B cell (primary cell): ENCODE data around the gene CEP250. TPM values are rescaled to one million over a fixed set of nuclear protein-coding genes. Genes with fewer than 3 reads are reported as not detected.

ENCODE experiments used
- ATAC-seq: fragments of 200-7000 bp; cut with Tn5 transposase; one replicate; pipeline ENCODE4 v1.10.0; 2021; ENCODE audit warnings: low read depth, mild to moderate bottlenecking, moderate number of reproducible peaks, moderate library complexity
- CTCF ChIA-PET: fragments of 350-600 bp; sonication (Branson Sonifier 250); formaldehyde crosslinking; loops from one replicate; lab custom pipeline; 2021; ENCODE audit warnings: antibody characterized with exemption, inconsistent platforms; lab: Charles Lee
- POLR2A ChIA-PET: fragments of 350-600 bp; sonication (Branson Sonifier 250); formaldehyde crosslinking; loops from one replicate; lab custom pipeline; 2021; ENCODE audit warnings: antibody characterized with exemption; lab: Charles Lee
- DNase-seq: peaks from one replicate; pipeline ENCODE4 v3.0.0; 2013
- H2AFZ ChIP-seq: 2 replicates; pipeline ENCODE4 v1.6.1; 2012; ENCODE audit warnings: mild to moderate bottlenecking, low read depth, low read length; ENCODE audit not compliant: insufficient read depth, poor library complexity, severe bottlenecking
- H3K27ac ChIP-seq, 2 donors: 1 replicate in 1 of 2; 2 replicates in 1 of 2; pipeline ENCODE4 v1.5.1; 2012 to 2013; ENCODE audit warnings: low read length in 2 of 2, mild to moderate bottlenecking in 2 of 2, moderate library complexity in 1 of 2
- H3K27me3 ChIP-seq, 4 experiments: fragments of 200-600 bp in 1 of 4; sonication (generic) in 1 of 4; replicated peaks in 1 of 4; 1 replicate in 2 of 4; 2 replicates in 2 of 4; pipeline versions ENCODE4 v1.6.1 to v1.7.0; 2013 to 2016; ENCODE audit warnings: low read length in 3 of 4, mild to moderate bottlenecking in 2 of 4, mixed read lengths in 1 of 4, moderate library complexity in 1 of 4; ENCODE audit not compliant: insufficient read depth in 4 of 4, control insufficient read depth in 3 of 4; ENCODE audit errors: control extremely low read depth in 1 of 4
- H3K36me3 ChIP-seq, 2 experiments: replicated peaks in 1 of 2; 1 replicate in 1 of 2; 2 replicates in 1 of 2; pipeline versions ENCODE4 v1.6.1 to v1.7.1; 2013; ENCODE audit warnings: low read length in 1 of 2; ENCODE audit not compliant: insufficient read depth in 2 of 2, control insufficient read depth in 1 of 2; ENCODE audit errors: control extremely low read depth in 1 of 2, extremely low read depth in 1 of 2
- H3K4me1 ChIP-seq, 2 donors: fragments of 200-600 bp in 1 of 2; sonication (generic) in 1 of 2; 1 replicate in 1 of 2; 2 replicates in 1 of 2; pipeline versions ENCODE4 v1.5.1 to v1.6.1; 2013 to 2017; ENCODE audit warnings: low read length in 2 of 2; ENCODE audit not compliant: control insufficient read depth in 2 of 2, insufficient read depth in 2 of 2
- H3K4me2 ChIP-seq: replicated peaks from 2 replicates; pipeline ENCODE3; 2012; ENCODE audit warnings: mild to moderate bottlenecking, low read depth, low read length; ENCODE audit not compliant: poor library complexity, severe bottlenecking
- H3K4me3 ChIP-seq, 5 experiments: fragments of 200-600 bp in 1 of 5; sonication (generic) in 1 of 5; 1 replicate in 3 of 5; 2 replicates in 2 of 5; pipeline versions ENCODE4 v1.5.1 to v1.7.0; 2011 to 2016; ENCODE audit warnings: low read length in 4 of 5, mild to moderate bottlenecking in 4 of 5, low read depth in 2 of 5, control low read depth in 1 of 5, moderate library complexity in 1 of 5; ENCODE audit not compliant: insufficient read depth in 1 of 5; ENCODE audit errors: control extremely low read depth in 1 of 5, extremely low read depth in 1 of 5
- H3K79me2 ChIP-seq: fragments of 200-600 bp; sonication (generic); one replicate; pipeline ENCODE4 v1.6.0; 2016; ENCODE audit warnings: low read length; ENCODE audit not compliant: control insufficient read depth, insufficient read depth
- H3K9ac ChIP-seq: fragments of 200-600 bp; sonication (generic); 2 replicates; pipeline ENCODE4 v1.6.1; 2017; ENCODE audit warnings: mild to moderate bottlenecking, low read length, moderate library complexity
- H3K9me3 ChIP-seq, 3 donors: one replicate each; pipeline versions ENCODE4 v1.6.1 to v1.7.1; 2013; ENCODE audit warnings: low read length in 2 of 3; ENCODE audit not compliant: control insufficient read depth in 2 of 3, insufficient read depth in 1 of 3; ENCODE audit errors: control extremely low read depth in 1 of 3
- H4K20me1 ChIP-seq: 2 replicates; pipeline ENCODE4 v1.6.0; 2012; ENCODE audit warnings: mild to moderate bottlenecking, low read length; ENCODE audit not compliant: insufficient read depth, control insufficient read depth, poor library complexity, severe bottlenecking
- H3K27ac Mint-ChIP-seq: one replicate; pipeline ENCODE4 v1.8.0; 2021; ENCODE audit warnings: mixed read lengths
- H3K27me3 Mint-ChIP-seq: one replicate; pipeline ENCODE4 v1.8.0; 2021; ENCODE audit warnings: mixed read lengths
- H3K4me1 Mint-ChIP-seq: one replicate; pipeline ENCODE4 v1.8.0; 2021; ENCODE audit warnings: mixed read lengths
- H3K4me3 Mint-ChIP-seq: one replicate; pipeline ENCODE4 v1.8.0; 2021; ENCODE audit warnings: mixed read lengths
- H3K9me3 Mint-ChIP-seq: one replicate; pipeline ENCODE4 v1.8.0; 2022; ENCODE audit warnings: mixed read lengths; ENCODE audit not compliant: insufficient read depth
- EZH2 ChIP-seq: IDR thresholded peaks from 2 replicates; pipeline ENCODE4 v1.6.1; 2012; ENCODE audit warnings: borderline replicate concordance, low read depth, mild to moderate bottlenecking, moderate library complexity, low read length; ENCODE audit not compliant: insufficient read depth, poor library complexity, severe bottlenecking
- WGBS: methylation state at CpG from one replicate; pipeline ENCODE4 v1.1.5; 2013; ENCODE audit warnings: missing lambda C conversion rate; ENCODE audit not compliant: insufficient coverage; 5-methylcytosine and 5-hydroxymethylcytosine counted together
- intact Hi-C: fragments of 100-400 bp; cut with micrococcal nuclease; formaldehyde crosslinking; loops from one replicate; pipeline ENCODE4 v1.10.0; 2022
- polyA plus RNA-seq: library from polyadenylated mRNA; depleted of rRNA; stranded (reverse); fragments of >200 nt; gene quantifications from 2 replicates; pipeline ENCODE4 v1.2.3, GENCODE V29; 2012
- total RNA-seq, 2 donors: library from RNA; stranded (reverse); fragments of 120-200 nt in 1 of 2; gene quantifications; 1 replicate in 1 of 2; 2 replicates in 1 of 2; pipeline versions ENCODE4 v1.2.3 to v1.2.4, GENCODE V29; 2013 to 2022
- TF ChIP-seq, protein P1 (sequence below): fragments of 200-600 bp; IDR thresholded peaks from one replicate; pipeline ENCODE4 v1.8.0; 2022; ENCODE audit warnings: antibody characterized with exemption, mild to moderate bottlenecking

Gene CEP250
- total and polyA plus RNA-seq, 2 donors (not counting 1 experiment from before 2014, with no cell fraction given): 14.6 to 78.5 TPM

GRCh38 chr20:35476288-35476687, 20.9 kb downstream of the CEP250 start:
- peaks cover 10% of the 10 kb centered on the region for H4K20me1 ChIP-seq
- no peak for ATAC-seq
- H3K36me3 ChIP-seq: peaks cover 0 to 51% of the 10 kb centered on the region in 2 experiments
- no peak overlapping the region for H3K9ac ChIP-seq
- no peaks in the 10 kb centered on the region for H3K9me3 Mint-ChIP-seq
- 96% methylated on average over 3 of the region's 4 CpGs for WGBS
- H3K4me2 ChIP-seq: no peak overlapping the region
- ChIA-PET CTCF (no interaction called here), POLR2A (no interaction called here)
- intact Hi-C loops: no loop called here
- no peaks in the 10 kb centered on the region for H3K9me3 ChIP-seq
- peaks cover 12 to 19% of the 10 kb centered on the region in 2 donors for H3K4me1 ChIP-seq
- H3K27me3 Mint-ChIP-seq: no peaks in the 10 kb centered on the region
- no peaks in the 10 kb centered on the region for H3K27me3 ChIP-seq
- peaks cover 1% of the 10 kb centered on the region for H3K79me2 ChIP-seq
- no peak overlapping the region for H2AFZ ChIP-seq
- H3K27ac Mint-ChIP-seq: no peak overlapping the region
- no peak for DNase-seq
- H3K4me1 Mint-ChIP-seq: peaks cover 17% of the 10 kb centered on the region
- H3K4me3 ChIP-seq: no peak overlapping the region
- no peak overlapping the region for H3K4me3 Mint-ChIP-seq
- H3K27ac ChIP-seq: no peak overlapping the region
- TF ChIP-seq EZH2: no peak
- TF ChIP-seq, protein P1, sequence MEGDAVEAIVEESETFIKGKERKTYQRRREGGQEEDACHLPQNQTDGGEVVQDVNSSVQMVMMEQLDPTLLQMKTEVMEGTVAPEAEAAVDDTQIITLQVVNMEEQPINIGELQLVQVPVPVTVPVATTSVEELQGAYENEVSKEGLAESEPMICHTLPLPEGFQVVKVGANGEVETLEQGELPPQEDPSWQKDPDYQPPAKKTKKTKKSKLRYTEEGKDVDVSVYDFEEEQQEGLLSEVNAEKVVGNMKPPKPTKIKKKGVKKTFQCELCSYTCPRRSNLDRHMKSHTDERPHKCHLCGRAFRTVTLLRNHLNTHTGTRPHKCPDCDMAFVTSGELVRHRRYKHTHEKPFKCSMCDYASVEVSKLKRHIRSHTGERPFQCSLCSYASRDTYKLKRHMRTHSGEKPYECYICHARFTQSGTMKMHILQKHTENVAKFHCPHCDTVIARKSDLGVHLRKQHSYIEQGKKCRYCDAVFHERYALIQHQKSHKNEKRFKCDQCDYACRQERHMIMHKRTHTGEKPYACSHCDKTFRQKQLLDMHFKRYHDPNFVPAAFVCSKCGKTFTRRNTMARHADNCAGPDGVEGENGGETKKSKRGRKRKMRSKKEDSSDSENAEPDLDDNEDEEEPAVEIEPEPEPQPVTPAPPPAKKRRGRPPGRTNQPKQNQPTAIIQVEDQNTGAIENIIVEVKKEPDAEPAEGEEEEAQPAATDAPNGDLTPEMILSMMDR: no peak

DNA sequence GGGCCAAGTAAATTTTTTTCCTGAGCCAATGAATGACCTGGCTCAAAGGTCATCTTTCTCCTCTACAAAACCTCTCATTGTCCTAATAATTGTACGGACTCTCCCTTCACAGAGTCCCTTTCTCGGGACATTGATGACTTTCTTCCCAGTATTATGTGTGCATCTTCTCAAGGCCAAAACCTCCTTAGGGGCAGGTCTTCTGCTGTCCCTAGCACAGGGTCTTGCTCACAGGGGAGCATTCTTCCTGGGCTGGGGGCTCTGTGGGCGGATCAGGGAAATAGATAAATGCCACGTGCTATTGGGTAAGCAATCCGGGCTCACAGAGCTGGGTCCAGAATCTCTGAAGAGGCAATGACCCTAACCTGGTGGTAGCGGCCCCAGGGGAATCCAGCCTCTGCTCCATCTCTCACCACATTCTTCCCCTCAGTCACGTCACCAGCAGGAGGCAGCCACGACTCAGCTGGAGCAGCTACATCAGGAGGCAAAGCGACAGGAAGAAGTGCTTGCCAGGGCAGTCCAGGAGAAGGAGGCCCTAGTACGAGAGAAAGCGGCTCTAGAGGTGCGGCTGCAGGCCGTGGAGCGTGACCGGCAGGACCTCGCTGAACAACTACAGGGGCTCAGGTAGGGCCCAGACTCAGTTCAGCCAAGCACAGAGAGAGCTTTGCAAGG, 23.5 kb downstream of the CEP250 start:
- Histone ChIP-seq H3K9me3 (no peaks in the 10 kb centered on the region), H3K36me3 (peaks cover 0 to 49% of the 10 kb centered on the region in 2 experiments), H3K4me2 (no peak overlapping the region), H3K79me2 (peaks cover 12% of the 10 kb centered on the region), H2AFZ (no peak overlapping the region), H3K27me3 (no peaks in the 10 kb centered on the region), H4K20me1 (peaks cover 10% of the 10 kb centered on the region), H3K27ac (peak overlapping the region in 1 of 2 donors; percentile 18), H3K9ac (no peak overlapping the region), H3K4me1 (peaks cover 0 to 10% of the 10 kb centered on the region in 2 donors), H3K4me3 (no peak overlapping the region)
- ChIA-PET CTCF (interaction anchor here (0.7 to 2.1 kb wide), 13 partner anchors 10 to 406 kb away, joined by 3 to 9 read pairs (median 5); no protein-coding TSS in a partner anchor), POLR2A (interaction anchor here (1.1 kb wide), 1 partner anchor 139 kb away, joined by 3 read pairs; no protein-coding TSS in a partner anchor)
- Mint-ChIP-seq H3K4me1 (peaks cover 6% of the 10 kb centered on the region), H3K27ac (peak overlapping the region; percentile 48), H3K9me3 (no peaks in the 10 kb centered on the region), H3K4me3 (no peak overlapping the region), H3K27me3 (no peaks in the 10 kb centered on the region)
- TF ChIP-seq EZH2: no peak
- TF ChIP-seq, protein P1: peak; percentile 4
- intact Hi-C loops: loop anchor here (1.0 kb wide), 1 partner anchor 44 kb away; no protein-coding TSS in a partner anchor
- DNase-seq (peak; percentile 58), ATAC-seq (peak; percentile 68)
- WGBS: 72% methylated on average over 15 of the region's 16 CpGs
